Measurements from ENCODE around the gene C1R.

Gene C1R

GRCh38 chr12:7092229-7092985, at the start of gene C1R:
Gene C1R (minus strand): TSS chr12:7092445. CDS start chr12:7092388, 57 bp downstream.
- Histone ChIP-seq H3K36me3 (ENCODE audit: insufficient read depth, low read length) (peaks cover under 1% of the 10 kb centered on the region), H3K9me3 (ENCODE audit: low read length) (no peaks in the 10 kb centered on the region), H3K27me3 (ENCODE audit: insufficient read depth, low read length) (no peaks in the 10 kb centered on the region), H3K4me3 (ENCODE audit: low read length) (no peak within 1 kb of the TSS), H3K4me1 (ENCODE audit: insufficient read depth, low read length) (peaks cover 9% of the 10 kb centered on the region), H2AFZ (ENCODE audit: low read depth, low read length) (no peak within 1 kb of the TSS)

DNA sequence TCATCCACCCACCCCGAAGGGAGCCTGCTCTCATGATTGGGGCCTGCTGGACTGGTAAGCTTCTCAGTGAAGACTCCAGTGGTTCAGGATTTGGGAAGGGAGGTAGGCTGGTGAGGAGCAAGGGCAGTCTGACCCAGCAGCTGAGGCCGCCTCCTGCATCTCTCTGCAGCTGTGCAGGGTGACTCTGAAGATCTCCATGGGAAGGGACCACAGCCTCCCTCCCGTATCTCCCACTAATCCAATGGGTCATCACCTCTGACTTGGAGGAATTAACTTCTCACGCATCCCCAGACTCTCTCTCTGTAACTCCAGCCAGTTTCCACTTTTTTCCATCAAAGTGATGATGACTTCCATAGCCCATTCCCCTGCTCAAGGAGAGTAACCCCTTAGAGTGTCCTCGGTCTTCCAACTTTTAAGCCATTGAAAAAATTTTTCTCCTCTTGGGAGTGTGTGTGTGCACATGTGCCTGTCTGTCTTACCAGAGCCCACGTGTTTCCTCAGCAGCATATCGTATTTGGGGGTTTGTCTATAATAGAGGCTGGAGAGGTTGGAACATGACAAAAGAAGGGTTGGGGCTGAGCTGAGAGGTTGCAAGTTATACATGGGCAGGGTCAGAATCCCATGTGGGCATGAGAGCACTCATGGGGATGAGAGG, 49.2 kb upstream of the C1R start:
- no peak overlapping the region for H3K4me3 ChIP-seq (ENCODE audit: low read length)
- H3K4me1 ChIP-seq (ENCODE audit: insufficient read depth, low read length) = no peaks in the 10 kb centered on the region
- H2AFZ ChIP-seq (ENCODE audit: low read depth, low read length) = no peak overlapping the region
- H3K9me3 ChIP-seq (ENCODE audit: low read length) = no peaks in the 10 kb centered on the region
- peaks cover 63% of the 10 kb centered on the region for H3K36me3 ChIP-seq (ENCODE audit: insufficient read depth, low read length)
- H3K27me3 ChIP-seq (ENCODE audit: insufficient read depth, low read length) = no peaks in the 10 kb centered on the region

DNA sequence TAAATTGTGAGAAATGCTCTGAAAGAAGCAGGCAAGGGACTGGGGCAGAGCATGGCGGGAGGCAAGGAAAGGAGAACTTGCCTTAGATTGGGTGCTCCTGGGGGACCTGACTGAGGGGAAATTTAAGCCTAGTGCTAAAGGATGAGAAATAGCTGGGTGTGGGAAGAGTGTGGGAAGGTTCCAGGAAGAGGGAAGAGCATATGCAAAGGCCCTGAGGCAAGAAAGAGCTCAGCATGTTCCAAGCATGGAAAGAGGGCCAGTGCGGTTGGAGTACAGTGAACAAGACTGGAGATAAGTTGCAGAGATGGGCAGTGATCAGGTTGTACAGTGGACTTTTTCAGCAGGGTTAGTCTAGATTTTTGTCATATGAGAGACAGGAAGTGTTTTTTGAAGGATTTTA, 47.0 kb upstream of the C1R start:
- no peak overlapping the region for H2AFZ ChIP-seq (ENCODE audit: low read depth, low read length)
- H3K36me3 ChIP-seq (ENCODE audit: insufficient read depth, low read length) = peaks cover 74% of the 10 kb centered on the region

DNA sequence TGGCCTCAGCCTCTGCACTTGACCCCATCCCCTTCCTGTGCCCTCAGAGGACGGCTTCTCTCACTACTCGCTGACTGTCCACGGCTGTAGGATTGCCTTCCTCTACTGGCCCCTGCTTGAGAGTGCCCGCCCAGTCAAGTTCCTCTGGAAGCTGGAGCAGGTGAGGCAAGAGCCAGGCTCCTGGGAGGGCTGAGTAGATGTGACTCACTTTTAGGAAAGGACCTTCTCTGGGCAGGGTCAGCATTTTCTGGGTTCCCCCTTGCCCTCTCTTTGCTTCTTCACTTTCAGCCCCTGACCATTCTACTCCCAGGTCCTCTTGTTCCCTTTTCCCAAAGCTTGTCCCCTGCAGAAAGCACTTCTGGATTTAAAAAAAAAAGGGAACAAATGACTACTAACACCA, 45.7 kb upstream of the C1R start:
- H3K36me3 ChIP-seq (ENCODE audit: insufficient read depth, low read length) = peaks cover 76% of the 10 kb centered on the region
- no peak overlapping the region for H3K4me3 ChIP-seq (ENCODE audit: low read length)
- H3K27me3 ChIP-seq (ENCODE audit: insufficient read depth, low read length) = no peaks in the 10 kb centered on the region
- H2AFZ ChIP-seq (ENCODE audit: low read depth, low read length) = no peak overlapping the region
- H3K9me3 ChIP-seq (ENCODE audit: low read length) = no peaks in the 10 kb centered on the region
- H3K4me1 ChIP-seq (ENCODE audit: insufficient read depth, low read length) = peaks cover 1% of the 10 kb centered on the region

More for the DNA sequence above, 47.0 kb upstream of the C1R start:
- Histone ChIP-seq H3K27me3 (ENCODE audit: insufficient read depth, low read length) (no peaks in the 10 kb centered on the region), H3K4me1 (ENCODE audit: insufficient read depth, low read length) (no peaks in the 10 kb centered on the region), H3K4me3 (ENCODE audit: low read length) (no peak overlapping the region), H3K9me3 (ENCODE audit: low read length) (no peaks in the 10 kb centered on the region)

DNA sequence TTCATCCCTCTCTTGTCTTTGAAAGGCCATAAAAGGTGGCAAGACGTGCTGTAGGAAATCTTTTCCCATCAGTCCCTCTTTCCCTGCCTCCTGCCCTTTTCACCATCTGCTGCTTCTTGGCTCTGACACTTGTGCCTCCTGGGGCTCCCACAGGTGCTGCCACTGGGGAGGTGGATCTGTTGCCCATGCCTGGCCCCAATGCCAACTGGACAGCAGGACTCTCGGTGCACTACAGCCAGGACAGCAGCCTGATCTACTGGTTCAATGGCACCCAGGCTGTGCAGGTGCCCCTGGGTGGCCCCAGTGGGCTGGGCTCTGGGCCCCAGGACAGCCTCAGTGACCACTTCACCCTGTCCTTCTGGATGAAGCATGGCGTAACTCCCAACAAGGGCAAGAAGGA, 44.4 kb upstream of the C1R start:
- H3K4me1 ChIP-seq (ENCODE audit: insufficient read depth, low read length) = peaks cover 13% of the 10 kb centered on the region
- no peak overlapping the region for H2AFZ ChIP-seq (ENCODE audit: low read depth, low read length)
- no peak overlapping the region for H3K4me3 ChIP-seq (ENCODE audit: low read length)
- H3K36me3 ChIP-seq (ENCODE audit: insufficient read depth, low read length) = peaks cover 66% of the 10 kb centered on the region
- H3K27me3 ChIP-seq (ENCODE audit: insufficient read depth, low read length) = no peaks in the 10 kb centered on the region
- no peaks in the 10 kb centered on the region for H3K9me3 ChIP-seq (ENCODE audit: low read length)

GRCh38 chr12:7136071-7136470, 43.8 kb upstream of the C1R start:
- Histone ChIP-seq H3K36me3 (ENCODE audit: insufficient read depth, low read length) (peaks cover 62% of the 10 kb centered on the region), H3K9me3 (ENCODE audit: low read length) (no peaks in the 10 kb centered on the region), H3K4me1 (ENCODE audit: insufficient read depth, low read length) (peaks cover 19% of the 10 kb centered on the region), H2AFZ (ENCODE audit: low read depth, low read length) (no peak overlapping the region), H3K27me3 (ENCODE audit: insufficient read depth, low read length) (no peaks in the 10 kb centered on the region), H3K4me3 (ENCODE audit: low read length) (no peak overlapping the region)

- H3K4me1 ChIP-seq (ENCODE audit: insufficient read depth, low read length) = peaks cover 20% of the 10 kb centered on the region
- H3K9me3 ChIP-seq (ENCODE audit: low read length) = no peaks in the 10 kb centered on the region
- no peaks in the 10 kb centered on the region for H3K27me3 ChIP-seq (ENCODE audit: insufficient read depth, low read length)
- H2AFZ ChIP-seq (ENCODE audit: low read depth, low read length) = no peak overlapping the region
- H3K36me3 ChIP-seq (ENCODE audit: insufficient read depth, low read length) = peaks cover 52% of the 10 kb centered on the region
- H3K4me3 ChIP-seq (ENCODE audit: low read length) = no peak overlapping the region
Measured at GRCh38 chr12:7134396-7135166, 42.3 kb upstream of the C1R start.

- Histone ChIP-seq H3K9me3 (ENCODE audit: low read length) (no peaks in the 10 kb centered on the region), H3K4me1 (ENCODE audit: insufficient read depth, low read length) (peaks cover 24% of the 10 kb centered on the region), H3K27me3 (ENCODE audit: insufficient read depth, low read length) (no peaks in the 10 kb centered on the region), H3K4me3 (ENCODE audit: low read length) (peak overlapping the region; percentile 84), H2AFZ (ENCODE audit: low read depth, low read length) (no peak overlapping the region), H3K36me3 (ENCODE audit: insufficient read depth, low read length) (peaks cover 32% of the 10 kb centered on the region)
Measured at GRCh38 chr12:7131502-7131866, 39.2 kb upstream of the C1R start.

DNA sequence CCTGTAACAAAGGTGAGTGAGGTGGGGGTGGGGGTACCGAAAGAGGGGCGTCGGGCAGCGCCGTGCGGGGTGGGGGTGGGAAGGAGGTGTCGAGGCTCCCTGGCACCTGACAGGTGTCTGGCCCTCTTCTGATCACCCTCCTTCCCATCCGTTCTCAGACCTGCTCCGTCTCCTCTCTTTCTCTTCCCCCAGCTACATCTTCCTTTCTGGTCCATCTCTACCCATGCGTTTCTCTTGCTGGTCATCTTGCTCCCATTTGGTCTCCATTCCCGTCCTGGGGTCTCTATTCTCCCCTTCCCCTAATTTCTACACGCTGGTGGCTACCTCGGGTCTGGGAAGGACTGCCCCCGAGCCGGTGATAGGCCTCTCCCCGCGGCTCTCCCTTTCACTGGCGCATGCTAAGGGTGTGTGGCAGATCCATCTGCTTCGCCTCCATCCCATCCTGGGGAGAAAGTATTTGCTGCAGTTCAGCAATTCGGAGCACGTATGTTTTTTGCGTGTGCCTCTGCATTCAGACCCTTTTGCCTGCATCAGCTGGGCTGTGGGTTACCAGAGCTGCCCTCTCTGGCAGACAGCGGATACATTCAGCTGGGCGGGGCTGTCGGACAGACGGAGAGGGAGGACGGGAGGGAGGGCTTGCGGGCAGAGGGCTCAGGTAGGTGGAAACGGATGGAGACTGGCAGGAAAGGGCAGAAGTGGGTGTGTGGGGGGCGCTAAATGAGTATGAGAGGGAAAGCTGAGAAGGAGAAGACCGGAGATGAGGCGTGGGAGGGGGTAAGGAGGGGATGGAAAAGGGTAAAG, 38.7 kb upstream of the C1R start:
- Histone ChIP-seq H3K9me3 (ENCODE audit: low read length) (no peaks in the 10 kb centered on the region), H3K36me3 (ENCODE audit: insufficient read depth, low read length) (peaks cover 26% of the 10 kb centered on the region), H3K4me1 (ENCODE audit: insufficient read depth, low read length) (peaks cover 24% of the 10 kb centered on the region), H3K27me3 (ENCODE audit: insufficient read depth, low read length) (no peaks in the 10 kb centered on the region), H3K4me3 (ENCODE audit: low read length) (peak overlapping the region; percentile 84), H2AFZ (ENCODE audit: low read depth, low read length) (peak overlapping the region; percentile 84)

DNA sequence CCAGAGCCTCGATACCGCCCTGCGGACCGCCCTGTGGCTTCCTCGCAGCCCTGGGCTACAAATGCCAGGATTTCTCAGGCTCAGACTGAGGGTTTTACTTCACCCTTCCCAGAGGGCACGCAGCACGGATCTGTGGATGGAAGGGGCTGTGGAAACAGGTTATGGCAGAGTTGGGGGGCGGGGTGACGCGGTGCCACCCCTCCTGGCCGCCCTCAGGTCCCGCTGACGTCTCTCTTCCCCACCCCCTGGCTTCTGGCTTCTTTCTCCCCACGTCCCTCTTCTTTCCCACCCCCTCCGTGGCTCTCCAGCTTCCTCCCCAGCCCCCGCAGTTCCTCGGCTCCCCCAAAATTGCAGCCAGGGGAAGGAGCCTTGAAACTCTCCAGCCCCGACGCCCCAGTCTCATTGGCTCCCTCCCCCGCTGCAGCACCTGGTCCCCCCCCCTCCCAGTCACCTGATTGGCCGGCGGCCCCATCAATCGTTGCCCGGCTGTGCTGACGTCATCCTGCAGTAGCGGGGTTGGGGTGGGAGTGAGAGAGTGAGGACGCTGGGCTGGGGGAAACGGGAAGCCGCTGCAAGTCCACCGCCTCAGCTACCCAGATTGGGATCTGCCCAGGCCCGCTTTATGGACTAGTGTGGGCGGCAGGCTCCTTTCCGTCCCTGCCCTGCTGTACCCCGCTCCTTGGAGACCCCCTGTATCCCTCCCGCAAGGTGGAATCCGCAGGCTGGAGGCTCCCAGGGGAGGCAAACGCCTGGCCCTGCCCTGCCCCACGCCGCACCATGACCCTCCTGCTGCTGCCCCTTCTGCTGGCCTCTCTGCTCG, 37.8 kb upstream of the C1R start, which contains the start of gene CLSTN3:
Gene CLSTN3 (plus strand): TSS at position 500 of the 820 bp plus-strand sequence. CDS start 278 bp downstream, at position 778.
- Histone ChIP-seq H3K9me3 (ENCODE audit: low read length) (no peaks in the 10 kb centered on the region), H2AFZ (ENCODE audit: low read depth, low read length) (peak within 1 kb of the TSS; percentile 84), H3K4me1 (ENCODE audit: insufficient read depth, low read length) (peaks cover 24% of the 10 kb centered on the region), H3K27me3 (ENCODE audit: insufficient read depth, low read length) (no peaks in the 10 kb centered on the region), H3K36me3 (ENCODE audit: insufficient read depth, low read length) (peaks cover 19% of the 10 kb centered on the region), H3K4me3 (ENCODE audit: low read length) (peak within 1 kb of the TSS; percentile 84)

- Histone ChIP-seq H3K36me3 (ENCODE audit: insufficient read depth, low read length) (peaks cover 12% of the 10 kb centered on the region), H3K4me1 (ENCODE audit: insufficient read depth, low read length) (peaks cover 24% of the 10 kb centered on the region), H3K27me3 (ENCODE audit: insufficient read depth, low read length) (no peaks in the 10 kb centered on the region), H3K4me3 (ENCODE audit: low read length) (peak overlapping the region; percentile 84), H2AFZ (ENCODE audit: low read depth, low read length) (peak overlapping the region; percentile 84), H3K9me3 (ENCODE audit: low read length) (no peaks in the 10 kb centered on the region)
Measured at GRCh38 chr12:7129287-7129871, 37.1 kb upstream of the C1R start.

Data from neuron (in vitro differentiated cells).